ENCODE data around the gene ATG2B. TPM values are rescaled to one million over a fixed set of nuclear protein-coding genes. Genes with fewer than 3 reads are reported as not detected.
"Not testable (repeated sequence)": the region's sequence is repeated elsewhere in the genome, so short reads cannot be mapped to it uniquely, and the experiment has no call there.

The ATG2B gene
- total RNA-seq, 3 donors from 2014 or later (not counting 1 experiment from before 2014, with no cell fraction given), result 34.8 to 45.6 (median 35.8) TPM

DNA sequence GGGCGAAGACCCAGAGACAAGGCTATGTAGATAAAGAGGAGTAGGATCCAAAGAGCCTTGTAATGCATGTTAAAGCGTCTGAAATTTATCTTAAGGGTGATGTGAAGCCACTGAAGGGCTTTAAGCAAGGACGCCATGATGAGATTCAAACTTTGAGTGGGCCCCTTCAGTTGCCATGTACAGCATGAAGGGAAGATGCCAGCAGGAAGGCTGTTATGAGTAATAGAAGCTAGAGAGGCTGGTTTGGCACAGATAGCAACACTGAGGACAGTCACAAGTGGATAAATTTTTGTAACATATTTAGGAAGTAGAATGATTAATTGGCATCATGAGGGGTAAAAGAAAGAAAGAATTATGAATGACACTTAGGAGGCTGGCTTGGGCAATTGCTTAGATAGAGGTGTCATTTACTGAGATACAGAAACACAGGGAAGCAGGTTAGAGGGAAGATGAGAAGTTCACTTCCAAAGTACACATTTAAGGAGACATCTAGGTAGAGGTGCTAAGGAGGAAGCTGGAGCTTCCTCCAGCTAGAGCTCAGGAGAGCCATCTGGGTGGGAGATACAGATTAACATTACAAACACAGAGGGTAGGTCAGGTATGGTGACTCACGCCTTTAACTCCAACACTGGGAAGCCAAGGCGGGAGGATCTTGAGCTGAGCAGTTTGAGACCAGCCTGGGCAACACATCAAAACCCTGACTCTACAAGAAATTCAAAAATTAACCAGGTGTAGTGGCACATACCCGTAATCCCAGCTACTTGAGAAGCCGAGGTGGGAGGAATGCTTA is 13.7 kb downstream of the ATG2B start:
- TF ChIP-seq, protein P1, sequence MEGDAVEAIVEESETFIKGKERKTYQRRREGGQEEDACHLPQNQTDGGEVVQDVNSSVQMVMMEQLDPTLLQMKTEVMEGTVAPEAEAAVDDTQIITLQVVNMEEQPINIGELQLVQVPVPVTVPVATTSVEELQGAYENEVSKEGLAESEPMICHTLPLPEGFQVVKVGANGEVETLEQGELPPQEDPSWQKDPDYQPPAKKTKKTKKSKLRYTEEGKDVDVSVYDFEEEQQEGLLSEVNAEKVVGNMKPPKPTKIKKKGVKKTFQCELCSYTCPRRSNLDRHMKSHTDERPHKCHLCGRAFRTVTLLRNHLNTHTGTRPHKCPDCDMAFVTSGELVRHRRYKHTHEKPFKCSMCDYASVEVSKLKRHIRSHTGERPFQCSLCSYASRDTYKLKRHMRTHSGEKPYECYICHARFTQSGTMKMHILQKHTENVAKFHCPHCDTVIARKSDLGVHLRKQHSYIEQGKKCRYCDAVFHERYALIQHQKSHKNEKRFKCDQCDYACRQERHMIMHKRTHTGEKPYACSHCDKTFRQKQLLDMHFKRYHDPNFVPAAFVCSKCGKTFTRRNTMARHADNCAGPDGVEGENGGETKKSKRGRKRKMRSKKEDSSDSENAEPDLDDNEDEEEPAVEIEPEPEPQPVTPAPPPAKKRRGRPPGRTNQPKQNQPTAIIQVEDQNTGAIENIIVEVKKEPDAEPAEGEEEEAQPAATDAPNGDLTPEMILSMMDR (IDR thresholded peaks at IDR 0.05), result no peak
- Histone ChIP-seq H3K27ac (ENCODE audit: low read length) (no peak overlapping the region), H3K4me1 (ENCODE audit: control insufficient read depth, insufficient read depth, low read length) (no peaks in the 10 kb centered on the region), H3K27me3 (ENCODE audit: control insufficient read depth, insufficient read depth, low read length) (no peaks in the 10 kb centered on the region), H3K4me3 (ENCODE audit: low read length) (no peak overlapping the region), H3K36me3 (ENCODE audit: control insufficient read depth, insufficient read depth, low read length) (peaks cover 7% of the 10 kb centered on the region), H3K9me3 (ENCODE audit: control insufficient read depth, insufficient read depth, low read length) (no peaks in the 10 kb centered on the region)
- Mint-ChIP-seq H3K4me1 (peaks cover 20 to 21% of the 10 kb centered on the region in 2 donors), H3K4me3 (no peak overlapping the region), H3K27me3 (ENCODE audit: low read depth in 2 of 2) (no peaks in the 10 kb centered on the region), H3K36me3 (no peaks in the 10 kb centered on the region), H3K27ac (no peak overlapping the region), H3K9me3 (no peaks in the 10 kb centered on the region)
- WGBS (ENCODE audit: insufficient coverage), result 93% methylated on average over 7 of the region's 7 CpGs
- intact Hi-C loops (cut with micrococcal nuclease), result no loop called here
- DNase-seq, result no peak
- ATAC-seq, result no peak

DNA sequence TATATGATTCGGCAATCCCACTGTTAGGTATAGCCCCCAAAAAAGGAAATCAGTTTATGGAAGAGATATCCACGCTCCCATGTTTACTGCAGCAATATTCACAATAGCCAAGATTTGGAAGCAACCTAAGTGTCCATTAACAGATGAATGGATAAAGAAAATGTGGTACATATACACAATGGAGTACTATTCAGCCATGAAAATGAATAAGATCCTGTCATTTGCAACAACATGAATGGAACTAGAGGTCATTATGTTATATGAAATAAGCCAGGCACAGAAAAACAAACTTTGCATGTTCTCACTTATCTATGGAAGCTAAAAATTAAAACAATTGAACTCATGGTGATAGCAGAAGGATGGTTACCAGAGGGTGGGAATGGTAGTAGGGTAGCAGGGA is 15.2 kb downstream of the ATG2B start:
- DNase-seq; H3K27ac Mint-ChIP-seq; H3K4me3 ChIP-seq (ENCODE audit: low read length); H3K4me3 Mint-ChIP-seq; intact Hi-C loops (cut with micrococcal nuclease); H3K9me3 Mint-ChIP-seq; H3K36me3 Mint-ChIP-seq; H3K27me3 Mint-ChIP-seq (ENCODE audit: low read depth in 2 of 2); H3K4me1 ChIP-seq (ENCODE audit: control insufficient read depth, insufficient read depth, low read length); H3K9me3 ChIP-seq (ENCODE audit: control insufficient read depth, insufficient read depth, low read length); ATAC-seq; H3K27me3 ChIP-seq (ENCODE audit: control insufficient read depth, insufficient read depth, low read length); H3K27ac ChIP-seq (ENCODE audit: low read length): not testable (repeated sequence)
- no CpG with 5 or more reads among the region's 2 CpGs for WGBS (ENCODE audit: insufficient coverage)
- peaks cover 20 to 21% of the 10 kb centered on the region in 2 donors for H3K4me1 Mint-ChIP-seq
- H3K36me3 ChIP-seq (ENCODE audit: control insufficient read depth, insufficient read depth, low read length), result peaks cover 14% of the 10 kb centered on the region

DNA sequence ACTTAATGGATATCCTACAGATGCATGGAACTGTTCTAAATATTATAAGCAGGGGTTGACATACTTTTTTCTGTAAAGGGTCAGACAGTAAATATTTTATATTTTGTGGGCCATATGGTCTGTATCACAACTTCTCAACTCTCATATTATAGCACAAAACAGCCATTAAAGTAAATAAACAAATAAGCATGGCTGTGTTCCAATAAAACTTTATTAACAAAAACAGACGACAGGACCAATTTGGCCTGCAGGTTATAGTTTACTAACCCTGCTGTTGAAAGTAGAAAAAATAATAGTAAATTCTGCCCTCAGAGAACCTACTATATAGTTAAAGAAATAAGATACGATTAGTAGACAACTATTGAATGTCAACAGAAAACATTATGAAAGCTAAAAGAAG is 17.5 kb downstream of the ATG2B start:
- Mint-ChIP-seq H3K36me3 (no peaks in the 10 kb centered on the region), H3K9me3 (no peaks in the 10 kb centered on the region), H3K27me3 (ENCODE audit: low read depth in 2 of 2) (no peaks in the 10 kb centered on the region), H3K4me1 (peaks cover 17 to 20% of the 10 kb centered on the region in 2 donors), H3K27ac (no peak overlapping the region), H3K4me3 (no peak overlapping the region)
- TF ChIP-seq, protein P1 (IDR thresholded peaks at IDR 0.05), result no peak
- Histone ChIP-seq H3K4me1 (ENCODE audit: control insufficient read depth, insufficient read depth, low read length) (no peaks in the 10 kb centered on the region), H3K27me3 (ENCODE audit: control insufficient read depth, insufficient read depth, low read length) (no peaks in the 10 kb centered on the region), H3K36me3 (ENCODE audit: control insufficient read depth, insufficient read depth, low read length) (peaks cover 14% of the 10 kb centered on the region), H3K4me3 (ENCODE audit: low read length) (no peak overlapping the region), H3K27ac (ENCODE audit: low read length) (no peak overlapping the region), H3K9me3 (ENCODE audit: control insufficient read depth, insufficient read depth, low read length) (no peaks in the 10 kb centered on the region)
- intact Hi-C loops (cut with micrococcal nuclease), result no loop called here
- WGBS (ENCODE audit: insufficient coverage), result no CpG with 5 or more reads among the region's 2 CpGs
- DNase-seq (no peak), ATAC-seq (no peak)

DNA sequence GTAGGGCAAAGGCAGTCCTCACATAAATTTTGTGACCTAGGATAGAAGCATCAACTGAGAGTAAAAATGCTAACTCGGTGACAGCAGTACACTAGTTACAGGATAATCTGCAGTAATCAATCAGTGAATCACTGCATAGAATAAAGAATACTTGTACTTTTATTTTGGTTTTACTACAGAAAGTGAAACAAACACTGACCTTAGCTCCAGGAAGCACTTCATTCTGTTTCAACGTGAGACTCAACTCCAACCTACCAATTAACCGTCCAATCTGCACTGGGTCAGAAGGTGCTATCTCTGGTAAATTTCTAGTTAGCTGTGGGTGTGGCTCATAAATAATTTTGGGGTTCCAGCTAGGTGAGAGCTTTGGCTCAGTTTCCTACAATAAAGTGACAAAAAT is 21.8 kb downstream of the ATG2B start:
- DNase-seq (no peak), ATAC-seq (no peak)
- H3K4me3 ChIP-seq (ENCODE audit: low read length), result no peak overlapping the region
- Mint-ChIP-seq H3K36me3 (peaks cover 5% of the 10 kb centered on the region), H3K27ac (no peak overlapping the region), H3K4me1 (no peaks in the 10 kb centered on the region), H3K27me3 (ENCODE audit: low read depth in 2 of 2) (no peaks in the 10 kb centered on the region), H3K9me3 (no peaks in the 10 kb centered on the region), H3K4me3 (no peak overlapping the region)
- H3K27me3 ChIP-seq (ENCODE audit: control insufficient read depth, insufficient read depth, low read length), result no peaks in the 10 kb centered on the region
- WGBS (ENCODE audit: insufficient coverage), result 100% methylated on average over 1 of the region's 3 CpGs
- H3K4me1 ChIP-seq (ENCODE audit: control insufficient read depth, insufficient read depth, low read length), result no peaks in the 10 kb centered on the region
- intact Hi-C loops (cut with micrococcal nuclease), result no loop called here
- H3K36me3 ChIP-seq (ENCODE audit: control insufficient read depth, insufficient read depth, low read length), result peaks cover 34% of the 10 kb centered on the region
- TF ChIP-seq, protein P1 (IDR thresholded peaks at IDR 0.05), result no peak
- H3K9me3 ChIP-seq (ENCODE audit: control insufficient read depth, insufficient read depth, low read length), result no peaks in the 10 kb centered on the region
- H3K27ac ChIP-seq (ENCODE audit: low read length), result no peak overlapping the region

All from natural killer cell (primary cell).